ENCODE measurements around the gene ZSCAN4.

The ZSCAN4 gene, protein sequence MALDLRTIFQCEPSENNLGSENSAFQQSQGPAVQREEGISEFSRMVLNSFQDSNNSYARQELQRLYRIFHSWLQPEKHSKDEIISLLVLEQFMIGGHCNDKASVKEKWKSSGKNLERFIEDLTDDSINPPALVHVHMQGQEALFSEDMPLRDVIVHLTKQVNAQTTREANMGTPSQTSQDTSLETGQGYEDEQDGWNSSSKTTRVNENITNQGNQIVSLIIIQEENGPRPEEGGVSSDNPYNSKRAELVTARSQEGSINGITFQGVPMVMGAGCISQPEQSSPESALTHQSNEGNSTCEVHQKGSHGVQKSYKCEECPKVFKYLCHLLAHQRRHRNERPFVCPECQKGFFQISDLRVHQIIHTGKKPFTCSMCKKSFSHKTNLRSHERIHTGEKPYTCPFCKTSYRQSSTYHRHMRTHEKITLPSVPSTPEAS

GRCh38 chr19:57668635-57669034 is at the start of gene ZSCAN4:
ZSCAN4 (plus strand) TSS chr19:57668935; CDS start chr19:57676146, 7,211 bp downstream.
- no peak for DNase-seq (ENCODE audit: low spot score)
- TF ChIP-seq, protein P1, sequence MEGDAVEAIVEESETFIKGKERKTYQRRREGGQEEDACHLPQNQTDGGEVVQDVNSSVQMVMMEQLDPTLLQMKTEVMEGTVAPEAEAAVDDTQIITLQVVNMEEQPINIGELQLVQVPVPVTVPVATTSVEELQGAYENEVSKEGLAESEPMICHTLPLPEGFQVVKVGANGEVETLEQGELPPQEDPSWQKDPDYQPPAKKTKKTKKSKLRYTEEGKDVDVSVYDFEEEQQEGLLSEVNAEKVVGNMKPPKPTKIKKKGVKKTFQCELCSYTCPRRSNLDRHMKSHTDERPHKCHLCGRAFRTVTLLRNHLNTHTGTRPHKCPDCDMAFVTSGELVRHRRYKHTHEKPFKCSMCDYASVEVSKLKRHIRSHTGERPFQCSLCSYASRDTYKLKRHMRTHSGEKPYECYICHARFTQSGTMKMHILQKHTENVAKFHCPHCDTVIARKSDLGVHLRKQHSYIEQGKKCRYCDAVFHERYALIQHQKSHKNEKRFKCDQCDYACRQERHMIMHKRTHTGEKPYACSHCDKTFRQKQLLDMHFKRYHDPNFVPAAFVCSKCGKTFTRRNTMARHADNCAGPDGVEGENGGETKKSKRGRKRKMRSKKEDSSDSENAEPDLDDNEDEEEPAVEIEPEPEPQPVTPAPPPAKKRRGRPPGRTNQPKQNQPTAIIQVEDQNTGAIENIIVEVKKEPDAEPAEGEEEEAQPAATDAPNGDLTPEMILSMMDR (IDR thresholded peaks at IDR 0.05; ENCODE audit: extremely low read depth, insufficient read depth, missing control alignments) = no peak
- in situ Hi-C loops (cut with MboI; ENCODE audit: low pct_unique_long_range_greater_than_20kb, low sequenced_read_pairs, unreplicated experiment) = no loop called here

GRCh38 chr19:57620673-57621348 is 47.9 kb upstream of the ZSCAN4 start:
- TF ChIP-seq, protein P1 (IDR thresholded peaks at IDR 0.05; ENCODE audit: extremely low read depth, insufficient read depth, missing control alignments) = no peak
- in situ Hi-C loops (cut with MboI; ENCODE audit: low pct_unique_long_range_greater_than_20kb, low sequenced_read_pairs, unreplicated experiment) = no loop called here
- DNase-seq (ENCODE audit: low spot score) = no peak

- in situ Hi-C loops (cut with MboI; ENCODE audit: low pct_unique_long_range_greater_than_20kb, low sequenced_read_pairs, unreplicated experiment) = no loop called here
- DNase-seq (ENCODE audit: low spot score) = no peak
- TF ChIP-seq, protein P1 (IDR thresholded peaks at IDR 0.05; ENCODE audit: extremely low read depth, insufficient read depth, missing control alignments) = no peak
These were observed 45.6 kb upstream of the ZSCAN4 start for GRCh38 chr19:57623091-57623490.

DNA sequence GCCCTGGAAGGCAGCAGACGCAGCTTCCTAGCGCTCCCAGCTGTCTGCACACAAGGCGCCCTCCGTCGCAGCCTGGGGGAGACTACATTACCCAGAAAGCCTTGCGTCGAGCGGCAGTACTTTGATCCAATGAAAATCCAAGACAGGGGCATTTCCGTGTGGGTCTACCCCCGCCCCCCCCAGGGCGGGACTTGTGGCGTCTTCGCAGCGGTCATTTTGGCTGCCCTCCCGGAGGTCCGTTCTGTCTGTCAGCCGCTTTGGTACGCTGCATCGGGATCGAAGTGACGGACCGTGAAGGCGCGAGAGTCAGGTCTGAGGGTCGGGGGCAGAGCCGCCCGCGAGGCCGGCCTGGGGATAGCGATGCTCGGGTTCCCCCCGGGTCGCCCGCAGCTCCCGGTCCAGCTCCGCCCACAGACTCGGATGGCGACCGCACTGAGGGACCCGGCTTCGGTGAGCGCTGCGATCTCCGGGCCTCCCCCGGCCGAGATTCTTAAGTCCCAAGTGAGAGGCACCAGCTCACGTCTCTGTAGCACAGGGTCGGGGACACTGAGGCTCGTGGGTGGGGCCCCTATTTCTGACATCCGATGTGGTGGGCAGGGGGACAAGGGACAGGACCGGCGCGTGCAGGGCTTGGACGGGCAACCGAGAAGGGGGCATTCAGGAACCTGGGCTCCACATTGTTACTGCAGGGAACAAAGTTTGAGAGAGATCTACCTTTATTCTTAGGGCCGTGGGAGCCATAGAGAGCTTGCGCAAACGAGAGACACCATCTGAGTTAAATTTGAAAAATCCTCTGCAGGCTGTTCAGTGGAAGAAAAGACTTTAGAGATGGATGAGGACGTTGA is 35.5 kb upstream of the ZSCAN4 start, which contains the start of gene ZNF211:
Gene ZNF211, plus strand, starts transcription at position 182 of the 845 bp plus-strand sequence. Its CDS starts 179 bp downstream, at position 361.
- TF ChIP-seq, protein P1 (IDR thresholded peaks at IDR 0.05; ENCODE audit: extremely low read depth, insufficient read depth, missing control alignments) = peak; percentile 18
- peak; percentile 93 for DNase-seq (ENCODE audit: low spot score)
- in situ Hi-C loops (cut with MboI; ENCODE audit: low pct_unique_long_range_greater_than_20kb, low sequenced_read_pairs, unreplicated experiment) = no loop called here

GRCh38 chr19:57633832-57634131 is 35.0 kb upstream of the ZSCAN4 start:
- TF ChIP-seq, protein P1 (IDR thresholded peaks at IDR 0.05; ENCODE audit: extremely low read depth, insufficient read depth, missing control alignments) = no peak
- in situ Hi-C loops (cut with MboI; ENCODE audit: low pct_unique_long_range_greater_than_20kb, low sequenced_read_pairs, unreplicated experiment) = no loop called here
- DNase-seq (ENCODE audit: low spot score) = no peak

- TF ChIP-seq, protein P1 (IDR thresholded peaks at IDR 0.05; ENCODE audit: extremely low read depth, insufficient read depth, missing control alignments) = no peak
- DNase-seq (ENCODE audit: low spot score) = no peak
- in situ Hi-C loops (cut with MboI; ENCODE audit: low pct_unique_long_range_greater_than_20kb, low sequenced_read_pairs, unreplicated experiment) = no loop called here
These were observed 31.4 kb upstream of the ZSCAN4 start for GRCh38 chr19:57637379-57637778.
